Activated CD4-positive, alpha-beta T cell treated with anti-CD3 and anti-CD28 coated beads for 48 hours (primary cell): ENCODE results near the gene SESN3.
A peak's percentile ranks its signal among the peaks of the same experiment; 100 is the strongest.

ENCODE experiments used
- DNase-seq: peaks from one replicate; pipeline ENCODE4 v3.0.0-alpha.2; 2020

SESN3 gene

DNA sequence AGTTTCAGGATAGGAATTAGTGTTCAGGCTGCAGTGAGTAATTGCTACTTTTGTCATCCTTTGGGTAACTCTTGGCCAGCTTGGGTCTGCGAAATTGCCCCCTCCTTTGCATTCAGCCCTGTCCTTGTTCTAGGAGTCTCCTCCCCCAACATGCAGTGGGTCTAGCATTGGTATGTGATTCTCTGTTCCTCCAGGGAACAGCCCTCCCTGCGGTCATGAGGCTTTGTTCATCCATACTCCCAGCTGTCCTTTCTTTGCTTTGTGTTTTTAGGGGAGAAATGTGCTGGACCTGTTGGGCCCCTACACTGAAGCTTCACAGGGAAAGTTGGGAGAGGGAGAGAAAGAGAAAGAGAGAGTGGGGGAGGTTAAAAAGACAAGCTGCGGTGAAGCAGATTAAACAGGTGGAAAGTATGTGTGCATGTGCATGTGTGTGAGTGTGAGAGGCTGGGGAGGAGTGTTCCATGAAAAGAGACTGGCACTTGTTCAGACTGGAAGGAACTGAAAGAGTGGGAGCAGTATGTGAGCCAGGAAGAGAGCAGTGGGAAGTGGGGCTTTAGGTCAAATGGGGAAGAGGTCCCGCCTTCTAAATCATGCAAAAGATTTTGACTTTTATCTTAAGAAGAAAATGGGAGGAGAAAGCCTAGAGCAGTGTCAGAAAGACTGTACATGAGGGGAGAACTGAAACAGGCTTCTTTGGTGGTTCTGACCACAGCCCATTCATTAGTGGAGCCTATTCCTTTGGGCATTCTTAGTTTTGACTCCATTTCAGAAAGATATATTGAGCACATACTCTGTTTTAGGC, 17.9 kb upstream of the SESN3 start:
- DNase-seq = peak; percentile 13

DNA sequence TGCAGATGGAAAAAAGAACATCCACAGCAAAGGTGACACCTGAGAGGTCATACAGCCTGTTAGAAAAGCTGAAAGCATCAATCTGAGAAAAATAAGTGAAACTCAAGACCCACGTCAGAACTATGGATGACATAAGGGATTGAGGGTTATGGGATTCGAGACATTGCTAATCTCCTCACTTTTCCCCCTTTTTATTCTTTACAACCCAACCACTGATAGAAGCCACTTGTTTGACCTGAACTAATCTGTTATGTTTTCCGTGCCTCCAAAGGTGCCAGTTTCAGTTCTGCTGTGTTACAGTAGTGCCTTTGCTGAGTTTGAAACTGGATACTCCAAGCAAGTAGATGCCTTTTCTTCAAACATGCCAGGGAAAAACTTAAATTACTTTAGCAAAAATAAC, 16.9 kb upstream of the SESN3 start:
- no peak for DNase-seq

DNA sequence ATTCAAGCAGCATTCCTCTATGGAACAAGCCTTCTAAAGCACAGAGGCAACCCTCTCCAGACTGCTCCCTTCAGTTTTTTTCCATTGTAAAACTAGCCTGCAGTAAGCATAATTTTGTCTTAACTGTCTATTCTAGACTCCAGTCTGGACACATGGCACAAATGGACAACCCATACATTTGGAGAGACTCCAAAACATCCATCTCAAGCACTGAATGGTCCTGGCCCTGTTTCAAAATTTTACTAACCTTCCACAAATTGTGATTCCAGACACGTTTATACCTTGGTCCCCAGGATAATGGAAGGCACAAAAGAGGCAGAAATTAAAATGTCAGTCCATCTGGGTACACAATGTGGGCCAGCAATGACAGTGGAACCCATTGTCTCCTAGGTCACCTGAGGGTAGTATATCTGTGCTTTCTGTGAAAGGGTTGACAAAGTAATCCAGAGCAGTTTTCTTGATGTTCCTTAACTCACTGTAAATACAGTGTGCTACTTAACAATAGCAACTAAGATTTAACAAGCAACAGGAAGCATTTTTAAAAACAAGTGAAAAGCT, 16.2 kb upstream of the SESN3 start:
- DNase-seq = no peak

DNA sequence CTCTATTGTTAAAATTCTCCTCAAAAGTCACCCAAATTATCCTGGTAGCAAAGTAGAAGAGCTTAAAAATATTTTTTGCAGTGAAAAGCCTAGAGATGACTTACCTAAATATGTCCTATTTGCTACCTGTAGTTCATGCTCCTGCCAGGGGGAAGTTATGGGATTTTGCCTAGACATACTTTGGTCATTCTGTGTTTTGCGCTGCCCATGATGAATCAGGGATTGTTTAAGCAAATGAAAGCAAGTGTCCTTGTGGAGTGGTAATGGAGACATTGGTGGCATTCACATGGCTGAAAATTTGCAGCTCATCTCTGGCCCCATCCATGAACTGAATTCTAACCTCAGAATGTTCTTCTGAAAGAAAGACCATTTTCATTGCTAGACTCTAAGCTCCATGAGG, 14.6 kb upstream of the SESN3 start:
- DNase-seq = no peak

DNA sequence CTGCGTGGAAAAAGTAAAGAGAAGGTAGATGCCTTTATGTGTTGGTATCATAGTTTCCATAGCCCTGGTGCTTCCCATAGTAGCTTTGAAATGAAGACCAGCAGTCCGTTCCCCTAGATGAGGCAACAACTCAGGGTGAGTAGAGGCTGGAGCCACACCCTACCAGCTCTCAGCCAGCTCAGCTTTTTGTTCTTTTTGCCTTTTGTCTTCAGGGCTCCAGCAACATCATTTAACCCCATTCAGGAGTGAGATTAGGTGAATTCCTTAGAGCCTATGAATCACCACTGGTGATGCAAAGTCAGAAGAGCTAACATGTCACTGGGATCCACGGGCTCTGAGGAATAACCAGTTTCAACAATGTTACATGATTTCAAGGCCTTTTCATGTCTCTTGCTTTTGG, 14.0 kb upstream of the SESN3 start:
- peak; percentile 18 for DNase-seq

DNA sequence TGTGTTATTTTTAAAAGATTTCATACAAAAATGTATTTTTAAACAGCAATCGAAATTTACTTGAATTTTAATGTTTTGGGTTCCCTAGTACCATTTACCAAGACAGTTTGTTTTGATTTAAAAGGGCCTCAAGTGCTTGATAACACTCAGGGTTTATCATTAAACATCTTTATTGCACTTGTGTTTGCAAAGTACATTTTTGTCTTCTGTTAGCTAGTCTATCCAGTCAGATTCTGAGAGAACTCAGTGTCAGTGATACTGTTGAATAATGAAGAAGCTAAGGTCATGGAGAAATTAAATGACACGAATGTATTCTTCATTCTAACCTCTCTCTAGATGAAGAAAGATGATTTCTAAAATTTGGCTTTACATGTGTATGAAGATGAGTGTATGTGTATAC, 12.7 kb upstream of the SESN3 start:
- no peak for DNase-seq

DNA sequence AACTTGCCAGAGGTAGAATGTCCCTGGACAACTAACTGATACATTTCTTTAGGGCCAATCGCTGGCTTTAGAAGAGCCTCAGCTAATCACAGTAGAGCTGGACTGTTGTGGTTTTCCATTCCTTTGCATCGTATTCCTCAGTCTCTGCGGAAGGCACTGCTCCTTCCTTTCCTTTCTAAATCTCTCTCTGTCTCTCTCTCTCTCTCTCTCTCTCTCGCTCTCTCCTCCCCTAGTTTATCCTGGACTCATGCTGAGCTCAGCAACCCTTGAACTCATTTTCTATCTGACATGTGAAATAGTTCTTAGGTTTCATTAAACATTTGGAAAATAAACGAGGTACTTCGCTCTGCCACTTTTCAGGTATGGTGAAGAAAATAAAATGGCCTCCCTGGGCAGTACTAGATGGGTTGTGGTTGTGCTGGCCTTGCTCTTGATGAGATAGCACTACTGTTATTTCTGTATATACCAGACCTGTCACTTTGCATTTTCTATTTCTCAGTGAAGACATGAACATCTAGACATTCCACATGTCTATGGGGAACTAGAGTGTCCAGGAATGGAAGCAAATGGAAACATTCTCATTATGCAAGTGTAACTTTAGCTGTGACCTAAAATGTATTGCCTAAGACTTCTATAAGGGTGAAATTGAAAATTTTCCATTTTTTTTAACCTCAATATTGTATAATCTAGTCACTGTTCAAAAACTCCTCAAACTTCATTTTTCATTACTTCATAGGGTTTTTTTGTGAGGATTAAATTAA, 12.0 kb upstream of the SESN3 start:
- no peak for DNase-seq

DNA sequence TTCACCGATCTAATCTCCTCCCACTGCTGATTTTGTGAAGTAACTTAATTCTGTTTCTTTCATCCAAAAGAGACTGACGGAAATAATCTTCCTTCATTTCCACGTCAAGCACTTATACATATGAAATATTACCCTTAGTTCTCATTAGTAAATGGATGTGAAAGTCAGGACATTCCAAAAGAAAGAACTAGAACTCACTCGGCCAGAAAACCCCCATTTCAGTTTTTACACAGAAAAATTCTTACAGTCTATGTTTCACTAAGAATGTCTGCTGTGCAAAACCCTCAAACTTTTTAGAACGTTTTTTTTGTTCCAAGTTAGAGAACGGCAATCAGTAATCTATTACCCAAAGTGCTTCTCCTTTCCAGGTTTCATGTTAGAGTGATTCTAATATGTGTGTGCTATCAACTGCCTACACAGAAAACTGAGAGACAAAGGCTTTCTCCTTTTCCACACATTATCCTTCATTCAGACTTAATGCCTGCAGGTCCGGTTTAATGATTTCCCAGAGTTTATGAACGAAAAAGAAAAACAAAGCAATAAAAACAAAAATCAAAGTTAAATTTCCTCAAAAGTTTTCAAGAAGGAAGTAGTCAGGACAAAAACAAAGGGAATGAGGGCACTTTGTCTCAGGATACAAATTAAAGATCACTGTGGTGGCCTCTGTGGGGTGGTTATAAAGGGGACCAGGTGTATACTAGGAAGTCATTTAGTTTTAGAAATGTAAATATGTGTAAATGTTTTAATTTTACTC, 11.3 kb upstream of the SESN3 start:
- DNase-seq = no peak

DNA sequence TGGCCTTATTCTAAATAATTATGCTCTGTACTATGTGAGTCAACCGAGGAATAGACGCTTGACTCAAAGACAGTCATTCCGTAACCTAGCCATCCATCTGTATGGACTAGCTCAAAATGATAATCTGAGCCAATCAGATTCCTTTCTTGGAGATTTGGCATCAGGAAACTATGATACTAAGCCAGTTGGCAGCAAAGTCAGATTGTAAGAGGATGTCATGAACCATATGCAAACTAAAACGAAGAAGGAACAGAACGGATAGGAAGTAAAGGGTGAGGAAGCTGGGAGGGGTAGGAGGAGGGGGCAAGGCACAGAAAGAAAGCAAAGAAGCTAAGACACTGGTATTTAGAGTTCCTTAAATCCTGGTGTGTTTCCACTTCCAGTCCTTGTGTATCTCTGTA, 10.7 kb upstream of the SESN3 start:
- no peak for DNase-seq

DNA sequence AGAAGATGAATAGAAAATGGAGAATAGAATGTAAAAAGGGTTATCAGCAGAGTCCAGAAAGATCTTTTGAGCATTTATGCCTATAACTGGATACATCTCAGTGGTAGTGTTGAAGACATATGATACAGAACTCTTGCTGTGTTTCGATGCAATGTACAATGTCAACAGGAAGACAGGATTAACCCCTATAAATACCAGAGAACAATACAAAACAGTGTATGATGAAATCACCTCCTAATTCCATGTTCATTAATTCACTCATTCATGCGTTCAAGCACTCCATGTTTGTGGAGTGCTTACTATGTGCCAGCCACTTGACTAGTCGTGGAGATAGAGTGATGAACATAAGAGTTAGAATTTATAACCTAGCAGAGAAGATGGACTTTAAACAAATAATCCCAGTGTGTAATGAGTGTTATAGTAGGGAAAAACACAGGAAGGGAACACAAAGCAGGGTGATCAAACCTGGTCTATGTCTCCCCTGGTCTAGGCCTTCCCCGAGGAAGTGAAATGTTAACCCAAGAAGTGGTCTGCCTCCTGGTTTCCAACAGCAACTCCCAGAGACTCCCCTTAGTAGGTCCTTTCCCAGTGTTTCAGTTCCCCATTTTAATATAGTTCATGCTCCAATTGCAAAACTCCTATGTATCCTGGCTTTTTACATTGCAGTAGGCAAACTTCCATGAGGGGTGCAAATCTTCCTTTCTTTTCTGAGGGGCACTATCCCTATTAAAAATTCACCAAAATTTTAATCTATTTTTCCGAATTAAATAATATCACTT, 9.1 kb upstream of the SESN3 start:
- DNase-seq = no peak

DNA sequence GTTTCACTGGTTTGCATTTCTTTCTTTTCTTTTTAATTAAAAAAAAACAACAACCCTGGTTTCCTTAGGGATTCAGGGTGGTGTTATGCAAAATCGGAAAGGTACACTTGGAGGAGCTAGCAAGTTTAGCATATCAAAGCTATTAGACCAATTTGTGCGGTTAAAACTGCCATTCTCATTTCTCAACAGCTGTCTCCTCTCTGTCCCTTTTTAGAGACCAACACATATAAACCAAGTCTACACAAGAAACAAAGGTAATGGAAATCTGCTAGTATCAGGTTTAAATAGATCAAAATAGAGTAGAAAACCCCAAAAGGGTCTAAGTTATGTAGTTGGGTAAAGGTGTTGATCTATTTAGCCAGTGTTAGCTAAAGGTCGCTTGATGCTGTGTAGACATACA, 1.7 kb upstream of the SESN3 start:
- DNase-seq = no peak

DNA sequence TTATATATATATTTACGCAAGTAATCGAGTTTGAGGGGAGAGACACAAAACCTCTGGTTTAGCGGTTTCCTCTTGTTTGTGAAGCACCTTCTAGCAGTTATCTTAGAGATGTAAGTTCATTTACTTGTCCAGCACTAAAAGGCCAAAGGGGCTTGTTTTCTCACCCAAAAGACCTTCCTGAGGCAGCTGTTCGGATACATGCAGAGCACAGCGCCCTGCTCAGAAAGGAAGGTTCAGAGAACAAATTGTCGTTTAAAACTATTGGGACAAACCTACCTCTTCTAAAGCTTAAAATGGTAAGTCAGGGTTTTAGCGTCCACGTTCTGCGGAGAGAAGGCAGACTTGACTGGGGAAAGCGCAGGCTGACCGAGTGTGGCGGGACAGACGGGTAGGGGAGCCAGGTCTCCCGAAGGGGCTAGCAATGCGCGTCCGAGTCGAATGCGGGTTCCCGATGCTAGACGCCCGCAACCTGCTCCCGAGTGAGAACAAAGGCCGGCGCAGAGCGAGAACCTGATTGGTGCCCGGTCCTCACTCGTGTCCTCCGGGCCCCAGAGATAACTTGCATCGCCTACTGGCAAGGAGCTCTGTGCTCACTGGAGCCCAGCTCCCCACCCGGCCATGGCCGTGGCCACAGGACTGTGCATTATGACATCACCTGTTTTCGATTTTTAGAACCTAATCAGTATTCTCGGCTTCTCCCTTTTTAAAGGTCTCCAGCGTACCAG, 1.0 kb upstream of the SESN3 start:
- DNase-seq = peak; percentile 80

DNA sequence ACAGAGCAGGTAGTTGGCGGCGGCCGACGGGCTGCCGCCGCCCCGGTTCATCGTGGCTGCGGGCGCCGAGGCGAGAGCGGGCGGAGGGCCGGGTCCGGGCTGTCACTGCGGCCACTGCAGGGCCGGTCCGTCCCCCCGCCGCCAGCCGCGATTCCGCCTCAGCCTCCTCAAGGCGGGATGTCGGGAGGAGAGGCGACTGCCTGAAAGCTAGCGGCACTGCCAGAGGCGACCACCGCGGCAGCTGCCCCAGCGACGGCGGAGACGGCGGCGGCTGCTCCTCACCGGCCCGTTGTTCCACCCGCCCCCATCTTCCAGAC, 234 bp downstream of the SESN3 start:
- no peak for DNase-seq

DNA sequence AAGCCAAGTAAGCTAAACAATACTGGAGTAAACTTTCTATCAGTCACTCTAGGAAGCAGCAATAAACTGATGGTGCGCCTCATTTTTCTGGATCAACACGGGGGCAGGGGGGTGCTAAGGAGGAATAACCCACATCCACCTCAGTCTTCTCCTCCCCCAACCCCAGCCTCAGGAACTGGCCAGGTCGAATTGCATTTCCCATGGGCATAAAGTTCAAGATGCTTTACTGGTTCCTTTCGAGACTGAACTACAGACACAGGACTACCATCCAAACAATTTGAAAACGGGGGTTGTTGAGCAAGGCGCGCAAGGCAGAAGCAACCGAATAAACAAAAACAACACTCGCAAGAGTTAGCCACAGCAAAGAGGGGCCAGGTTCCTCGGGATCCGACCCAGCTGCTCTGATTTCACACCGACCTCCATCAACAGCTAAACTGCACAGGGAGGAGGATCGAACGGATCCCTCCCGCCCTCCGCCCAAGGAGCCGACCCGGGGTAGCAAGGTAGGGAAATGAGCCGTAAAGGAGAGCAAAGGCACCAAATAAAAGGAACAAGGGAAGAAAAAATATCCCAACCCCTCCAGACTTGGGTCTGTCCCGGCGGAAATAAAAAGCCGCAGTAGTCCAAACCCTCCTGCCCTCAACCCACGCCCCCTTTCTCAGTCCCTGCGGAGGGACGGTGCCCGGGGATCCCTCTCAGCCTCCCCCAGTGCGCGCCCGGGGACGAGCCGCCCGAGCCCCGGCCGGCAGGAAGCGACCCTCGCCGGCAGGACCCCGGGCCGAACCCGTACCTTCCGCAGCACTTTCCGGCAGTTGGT, 801 bp downstream of the SESN3 start:
- peak; percentile 41 for DNase-seq

DNA sequence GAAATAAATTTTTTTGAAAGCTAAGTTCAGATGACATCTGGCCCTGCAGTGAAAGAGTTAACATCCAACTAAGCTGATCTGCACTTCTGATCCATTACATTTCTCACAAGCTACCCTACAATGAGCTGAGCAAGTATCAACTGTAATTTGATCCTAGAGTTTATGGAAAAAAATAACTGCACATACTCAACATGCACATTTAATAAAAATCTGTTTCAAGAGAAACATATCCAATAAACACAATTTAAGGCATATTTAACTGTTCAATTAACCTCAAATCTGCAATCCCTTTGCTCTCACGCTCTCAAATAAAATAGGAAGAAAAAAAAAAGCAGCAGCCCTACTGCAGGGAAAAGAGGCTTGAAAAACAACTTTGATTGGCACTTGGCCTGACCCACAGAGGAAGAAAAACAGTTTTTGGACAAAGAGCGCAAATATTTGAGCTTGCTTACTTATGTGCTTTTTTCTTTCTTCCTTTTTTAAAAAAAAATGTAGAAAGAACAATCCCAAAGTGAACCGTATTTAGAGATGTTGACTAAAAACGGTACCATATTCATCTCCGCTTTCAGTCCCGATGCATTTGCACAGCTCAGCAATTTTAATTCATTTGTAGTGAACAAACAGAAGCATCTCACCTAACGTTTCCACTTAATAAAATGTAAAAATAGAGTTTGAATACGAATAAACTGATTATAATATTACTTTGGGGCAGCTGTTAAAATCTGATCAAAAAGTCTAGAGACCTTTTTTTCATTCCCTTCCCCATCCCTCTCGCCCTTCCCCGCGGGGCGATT, 1.6 kb downstream of the SESN3 start:
- no peak for DNase-seq

DNA sequence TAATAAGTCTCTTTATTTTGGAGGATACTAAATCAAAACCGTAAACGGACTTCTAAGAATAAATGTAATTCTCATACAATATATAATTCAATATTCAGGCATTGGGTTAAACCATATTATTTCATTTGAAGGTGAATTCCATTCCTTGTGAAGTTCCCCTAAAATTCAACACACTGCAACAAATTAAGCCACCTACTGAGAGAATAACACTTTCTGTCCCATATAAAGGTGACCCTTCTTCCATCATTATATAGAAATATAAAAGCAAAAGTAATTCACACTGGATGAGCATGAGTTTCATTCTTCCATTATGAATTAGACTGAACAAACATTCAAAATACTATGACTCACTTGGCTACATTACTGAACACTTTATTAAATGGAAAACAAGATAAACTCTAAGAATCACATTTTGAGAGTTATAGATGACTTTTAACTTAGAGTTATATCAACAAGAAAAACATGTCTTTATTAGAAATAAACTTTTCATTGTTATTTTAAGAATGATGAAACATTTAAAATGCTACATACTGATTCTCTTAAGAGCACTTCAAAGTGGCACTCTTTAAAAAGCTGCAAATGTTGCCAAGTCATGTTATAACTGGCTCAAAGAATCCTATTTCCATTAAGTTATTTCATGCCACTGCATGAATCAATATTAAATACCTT, 2.8 kb downstream of the SESN3 start:
- no peak for DNase-seq

DNA sequence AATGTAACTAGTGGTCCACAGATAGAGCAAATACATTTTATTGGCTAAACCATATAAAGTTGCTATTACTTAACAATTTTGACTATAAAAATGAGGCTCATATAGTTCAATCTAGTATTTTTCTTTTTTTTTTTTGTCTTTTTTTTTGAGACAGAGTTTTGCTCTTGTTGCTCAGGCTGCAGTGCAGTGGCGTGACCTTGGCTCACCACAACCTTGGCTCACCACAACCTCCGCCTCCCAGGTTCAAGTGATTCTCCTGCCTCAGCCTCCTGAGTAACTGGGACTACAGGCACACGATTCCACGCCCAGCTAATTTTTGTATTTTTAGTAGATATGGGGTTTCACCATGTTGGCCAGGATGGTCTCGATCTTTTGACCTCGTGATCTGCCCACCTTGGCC, 3.9 kb downstream of the SESN3 start:
- peak; percentile 49 for DNase-seq

DNA sequence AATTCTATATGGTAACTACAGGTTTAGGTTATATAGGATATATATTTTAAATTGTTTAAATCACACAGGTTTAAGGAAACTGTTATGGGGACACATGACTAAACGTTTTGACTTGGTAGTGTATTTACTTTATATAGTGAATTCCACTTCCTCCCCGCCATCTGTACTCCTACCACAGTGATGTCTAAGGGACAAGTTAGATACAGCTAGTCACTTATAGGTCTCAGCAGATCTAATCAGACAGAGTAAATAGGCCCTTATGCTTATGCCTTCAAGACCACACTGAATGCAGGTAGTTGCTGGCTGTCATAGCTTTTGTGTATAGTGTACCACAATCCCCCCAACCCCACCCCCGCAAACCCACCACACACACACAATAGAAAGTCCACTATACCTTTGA, 8.2 kb downstream of the SESN3 start:
- no peak for DNase-seq

DNA sequence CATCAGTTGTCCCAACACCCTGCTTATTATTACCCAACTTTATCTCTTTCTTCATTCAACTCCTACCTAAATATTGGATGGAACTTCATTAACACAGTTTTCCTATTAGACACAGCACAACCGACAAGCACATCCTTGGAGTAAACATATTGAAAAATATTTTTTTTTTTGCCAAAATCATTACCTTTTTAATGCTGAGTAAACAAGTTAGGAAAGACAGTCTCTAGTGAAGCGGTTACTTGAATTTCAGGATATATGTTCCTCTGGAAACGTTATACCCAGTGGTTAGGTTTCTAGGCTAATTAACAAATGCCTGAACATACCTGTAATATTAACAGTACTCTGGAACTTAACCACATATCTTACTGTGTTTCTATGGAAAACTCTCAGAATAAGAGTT, 11.4 kb downstream of the SESN3 start:
- no peak for DNase-seq

DNA sequence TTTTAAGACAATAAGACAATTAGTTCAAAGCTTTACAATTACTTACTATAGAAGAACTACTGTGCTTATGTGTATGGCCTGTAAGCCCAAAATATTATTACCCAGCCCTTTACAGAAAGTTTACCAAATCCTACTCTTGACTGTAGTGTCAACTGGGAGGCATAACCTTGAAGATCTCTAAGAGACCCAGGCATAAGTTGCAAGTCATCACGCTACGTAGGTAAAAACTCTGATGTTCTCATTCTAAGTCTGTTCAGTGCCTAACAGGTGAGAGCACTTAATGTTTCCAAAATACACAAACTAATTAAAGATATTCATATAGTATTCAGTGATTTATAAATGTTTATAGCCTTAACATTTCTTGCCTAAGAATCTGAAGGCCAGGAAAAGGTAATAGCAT, 12.9 kb downstream of the SESN3 start:
- DNase-seq = no peak
